Middle frontal gyrus (tissue), 1 donor: Measurements from ENCODE around the gene NEU3.
"Not testable (repeated sequence)": the region's sequence is repeated elsewhere in the genome, so short reads cannot be mapped to it uniquely, and the experiment has no call there.

Source experiments
- DNase-seq: peaks from one replicate; pipeline ENCODE4 v3.0.0-alpha.2; 2015; ENCODE audit warnings: low spot score; ENCODE audit errors: extremely low spot score

The NEU3 gene

GRCh38 chr11:75028724-75029123, 40.0 kb downstream of the NEU3 start:
- DNase-seq = no peak

DNA sequence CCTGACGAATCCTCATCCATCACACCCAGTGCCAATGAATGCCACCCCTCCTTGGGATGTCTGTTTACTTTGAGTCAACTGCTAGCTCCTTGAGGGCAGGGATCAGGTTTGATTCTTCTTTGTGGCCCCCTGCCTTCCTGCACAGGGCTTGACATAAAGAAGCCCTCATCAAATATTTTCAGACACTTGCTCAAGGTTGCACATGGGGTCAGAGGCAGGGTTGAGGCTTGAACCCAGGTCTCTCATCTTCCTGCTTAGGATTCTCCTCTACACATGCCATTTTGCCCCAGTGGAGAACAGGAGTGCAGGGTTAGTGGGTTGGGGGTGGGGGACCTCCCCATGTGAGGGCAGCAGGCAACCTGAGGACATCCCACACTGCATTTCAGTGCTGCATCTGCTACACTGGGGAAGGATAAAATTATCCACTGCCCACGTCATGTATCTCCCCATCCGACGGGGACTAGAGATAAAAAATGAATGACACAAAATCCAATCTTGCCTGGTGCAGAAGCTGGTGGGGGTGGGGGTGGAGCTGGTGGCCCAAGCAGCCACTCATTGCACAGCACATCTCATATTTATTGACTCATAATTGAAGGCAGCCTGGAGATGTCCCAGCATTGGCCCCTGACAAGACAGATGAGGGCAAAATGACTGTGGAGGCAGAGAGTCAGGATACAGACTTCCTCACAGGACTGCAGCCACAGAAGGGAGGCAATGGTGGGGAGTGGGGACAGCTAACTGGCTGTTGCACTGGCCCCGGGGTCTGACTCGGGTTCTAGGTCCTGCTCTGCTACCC, 41.3 kb downstream of the NEU3 start:
- no peak for DNase-seq

GRCh38 chr11:75031224-75031753, 42.6 kb downstream of the NEU3 start:
- DNase-seq = no peak

DNA sequence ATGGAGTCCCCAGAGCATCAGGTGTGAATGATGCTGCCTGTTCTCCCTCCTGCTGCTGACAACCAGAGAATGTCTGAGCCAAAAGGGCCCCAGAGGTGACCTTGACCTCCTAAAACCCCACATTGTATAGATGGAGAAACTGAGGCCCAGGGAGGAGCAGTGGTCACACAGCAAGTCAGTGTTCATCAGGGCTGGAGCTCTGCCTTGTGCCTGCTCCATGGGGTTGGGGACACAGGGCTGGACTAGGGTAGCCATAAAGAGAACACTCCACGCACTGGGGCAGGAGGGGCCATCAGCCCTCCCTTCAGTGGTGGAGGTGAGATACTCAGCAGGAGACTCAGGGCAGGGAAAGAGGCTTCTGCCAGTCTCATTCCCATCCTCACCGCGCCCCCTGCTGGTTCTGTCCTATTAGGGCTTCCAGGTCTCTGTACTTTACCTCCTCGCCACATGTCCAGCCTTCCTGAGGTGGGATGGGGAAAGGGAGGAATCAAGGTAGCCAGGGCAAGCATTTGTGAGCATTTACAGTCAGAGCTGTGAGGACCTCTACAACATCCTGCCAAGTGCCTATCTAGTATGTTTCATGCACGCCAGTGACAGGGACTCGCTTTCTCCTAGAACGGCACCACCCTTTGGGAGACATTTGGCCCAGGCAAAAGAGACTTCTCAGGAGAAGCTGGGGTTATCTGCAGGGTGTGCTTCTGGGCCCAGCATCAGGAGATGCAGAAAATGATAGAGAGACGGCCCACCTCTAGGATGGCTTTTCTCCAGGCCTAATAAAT, 43.2 kb downstream of the NEU3 start:
- DNase-seq = no peak

- DNase-seq = no peak
Observed at GRCh38 chr11:75032550-75032935, 43.8 kb downstream of the NEU3 start.

DNA sequence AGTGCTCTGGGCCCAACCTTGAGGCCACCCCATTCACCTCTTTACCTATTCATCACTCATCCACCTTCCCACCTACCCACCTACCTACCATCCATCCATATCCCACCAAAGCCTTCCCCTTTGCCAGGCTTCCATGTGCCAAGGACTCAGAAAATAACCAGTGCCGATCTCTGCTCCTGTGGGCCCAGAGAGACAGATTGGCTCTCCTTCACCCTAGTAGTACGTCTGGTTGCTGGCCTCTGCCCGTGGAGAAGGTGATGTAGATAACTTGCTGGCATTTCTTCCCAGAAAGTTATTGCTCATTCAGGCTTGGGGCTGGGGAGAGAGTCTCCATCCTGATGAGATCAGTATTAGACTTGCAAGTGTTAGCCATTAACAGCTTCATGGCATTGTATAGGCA, 45.2 kb downstream of the NEU3 start:
- no peak for DNase-seq

DNA sequence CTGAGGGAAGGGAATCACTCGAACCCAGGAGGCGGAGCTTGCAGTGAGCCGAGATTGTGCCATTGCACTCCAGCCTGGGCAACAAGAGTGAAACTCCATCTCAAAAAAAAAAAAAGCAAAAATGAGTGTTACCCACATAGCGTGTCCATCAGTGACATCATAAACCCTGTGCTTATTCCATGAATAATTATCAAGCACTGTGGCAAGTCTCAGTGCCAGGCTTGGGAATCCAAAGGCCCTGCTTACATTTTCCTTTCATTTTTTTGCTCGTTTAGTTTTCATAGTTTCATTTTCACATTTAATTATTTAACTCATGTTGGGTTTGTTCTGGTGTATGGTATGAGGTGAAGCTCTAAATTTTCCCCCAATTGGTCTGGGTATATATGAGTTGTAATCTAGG, 46.5 kb downstream of the NEU3 start:
- no peak for DNase-seq

DNA sequence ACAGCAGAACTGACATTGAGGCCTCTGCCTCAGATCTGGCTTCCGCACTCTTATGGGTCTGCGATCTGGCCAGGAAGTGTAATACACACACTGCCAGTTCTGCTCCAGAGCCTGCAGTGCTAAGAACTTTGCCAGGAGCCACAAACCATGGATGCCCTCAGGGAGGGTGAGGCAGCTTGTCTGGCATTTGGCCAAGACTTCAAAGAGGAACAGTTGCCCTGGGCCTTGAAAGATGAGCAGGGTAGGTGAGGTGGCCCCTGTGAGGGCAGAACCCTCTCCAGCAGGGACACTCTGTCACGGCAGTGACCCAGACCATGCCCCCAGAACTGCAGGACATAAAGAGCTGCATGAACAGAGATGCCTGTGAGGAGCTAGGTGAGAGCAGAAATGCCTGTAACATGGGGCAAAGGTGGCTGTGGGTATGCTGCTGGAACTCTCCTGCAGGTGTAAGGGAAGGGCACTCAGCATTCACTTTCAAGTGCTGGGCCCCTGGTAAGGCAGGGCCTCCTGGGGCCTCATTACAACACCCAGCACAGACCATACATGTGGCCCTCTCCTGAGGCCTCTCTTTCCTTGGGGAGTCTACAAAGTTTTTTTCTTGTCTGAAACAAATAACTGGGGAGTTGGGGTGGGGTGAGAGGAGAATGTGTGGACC, 47.3 kb downstream of the NEU3 start:
- DNase-seq = no peak

DNA sequence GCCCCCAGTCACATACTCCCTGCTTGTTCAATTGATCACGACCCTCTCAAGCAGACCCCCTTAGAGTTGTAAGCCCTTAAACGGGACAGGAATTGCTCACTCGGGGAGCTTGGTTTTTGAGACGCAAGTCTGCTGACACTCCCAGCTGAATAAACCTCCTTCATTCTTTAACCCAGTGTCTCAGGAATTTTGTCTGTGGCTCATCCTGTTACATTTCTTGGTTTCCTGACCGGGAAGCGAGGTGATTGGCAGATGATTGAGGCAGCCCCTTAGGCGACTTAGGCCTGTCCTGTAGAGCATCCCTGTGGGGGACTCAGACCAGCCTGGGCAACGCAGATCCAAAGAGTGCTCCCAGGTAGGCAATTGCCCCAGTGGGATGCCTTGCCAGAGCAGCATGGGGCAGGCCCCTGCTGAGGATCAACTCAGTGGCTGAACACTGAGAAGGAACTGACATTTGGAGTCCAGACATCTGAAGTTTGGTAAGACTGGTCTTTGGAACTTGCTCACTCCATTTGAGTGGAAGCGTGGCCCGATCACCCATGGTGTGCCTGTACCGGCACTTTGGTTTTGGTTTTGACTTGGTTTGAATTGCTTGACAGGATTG, 51.5 kb downstream of the NEU3 start:
- DNase-seq = no peak

GRCh38 chr11:75041263-75041662, 52.5 kb downstream of the NEU3 start:
- no peak for DNase-seq

DNA sequence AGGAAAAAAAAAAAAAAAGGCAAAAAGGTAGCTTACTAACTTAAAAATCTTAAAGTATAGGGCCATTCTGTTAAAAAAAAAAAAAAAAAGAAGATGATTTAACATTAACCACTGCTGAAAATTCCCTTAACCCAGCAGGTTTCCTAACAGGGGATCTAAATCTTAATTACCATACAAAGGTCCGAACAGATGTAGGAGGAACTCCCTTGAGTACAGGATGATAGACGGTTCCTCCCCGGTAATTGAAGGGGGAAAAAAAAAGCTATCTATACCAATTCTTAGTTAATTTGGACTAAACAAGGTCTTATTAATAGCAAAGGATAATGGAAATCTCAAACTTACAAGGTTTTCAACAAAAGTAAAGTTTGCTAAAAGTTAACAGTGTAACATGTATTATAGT, 53.1 kb downstream of the NEU3 start:
- DNase-seq = not testable (repeated sequence)

- DNase-seq = not testable (repeated sequence)
Observed at GRCh38 chr11:75044381-75045170, 55.8 kb downstream of the NEU3 start.

DNA sequence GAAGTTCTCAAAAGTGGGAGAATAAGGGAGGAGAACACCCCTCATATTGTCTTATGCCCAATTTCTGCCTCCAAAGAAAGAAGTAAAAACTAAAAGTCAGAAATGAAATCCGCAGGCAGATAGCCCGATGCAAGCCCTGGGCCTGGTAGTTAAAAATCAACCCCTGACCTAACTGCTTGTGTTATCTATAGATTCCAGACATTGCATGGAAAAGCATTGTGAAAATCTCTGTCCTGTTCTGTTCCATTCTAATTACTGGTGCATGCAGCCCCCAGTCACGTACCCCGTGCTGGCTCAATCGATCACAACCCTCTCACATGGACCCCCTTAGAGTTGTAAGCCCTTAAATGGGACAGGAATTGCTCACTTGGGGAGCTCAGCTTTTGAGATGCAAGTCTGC, 57.9 kb downstream of the NEU3 start:
- not testable (repeated sequence) for DNase-seq

DNA sequence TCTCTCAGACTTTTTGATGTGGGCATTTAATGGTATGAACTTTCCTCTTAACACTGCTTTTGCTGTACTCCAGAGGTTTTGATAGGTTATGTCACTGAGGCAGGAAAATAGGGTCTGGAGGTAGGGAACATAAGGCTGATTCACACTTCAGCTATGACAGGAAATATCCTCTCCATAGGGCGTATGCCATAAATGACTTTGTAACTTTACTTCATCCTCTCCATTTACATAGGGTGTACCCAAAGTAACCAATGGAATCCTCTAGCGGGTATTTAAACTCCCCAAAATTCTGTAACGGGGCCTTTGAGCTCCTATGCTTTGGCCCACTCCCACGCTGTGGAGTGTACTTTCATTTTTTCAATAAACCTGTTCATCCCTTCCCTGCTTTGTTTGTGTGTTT, 58.5 kb downstream of the NEU3 start:
- DNase-seq = no peak

DNA sequence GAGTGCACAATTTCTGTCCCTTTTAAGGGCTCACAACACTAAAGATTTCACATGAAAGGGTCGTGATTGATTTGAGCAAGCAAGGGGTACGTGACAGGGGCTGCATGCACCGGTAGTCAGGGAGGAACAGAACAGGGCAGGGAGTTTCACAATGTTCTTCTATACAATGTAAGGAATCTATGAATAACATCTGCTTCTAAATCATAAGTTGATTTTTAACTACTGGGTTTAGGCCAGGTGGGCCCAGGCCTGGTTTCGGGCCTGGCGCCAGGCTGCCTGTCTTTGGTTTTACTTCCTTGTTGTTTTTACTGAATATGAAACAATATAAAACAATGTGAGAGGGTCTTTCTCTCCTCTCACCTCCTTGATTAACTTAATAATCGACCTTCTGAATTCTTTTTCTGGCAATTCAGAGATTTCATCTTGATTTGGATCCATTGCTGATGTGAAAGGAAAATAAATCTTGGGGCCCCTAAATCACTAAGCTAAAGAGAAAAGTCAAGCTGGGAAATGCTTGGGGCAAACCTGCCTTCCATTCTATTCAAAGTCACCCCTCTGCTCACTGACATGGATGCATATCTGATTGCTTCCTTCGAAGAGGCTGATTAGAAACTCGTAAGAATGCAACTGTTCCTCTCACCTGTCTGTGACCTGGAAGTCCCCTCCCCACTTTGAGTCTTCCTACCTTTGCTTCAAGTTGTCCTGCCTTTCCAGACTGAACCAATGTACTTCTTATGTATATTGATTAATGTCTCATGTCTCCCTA, 61.0 kb downstream of the NEU3 start:
- not testable (repeated sequence) for DNase-seq

DNA sequence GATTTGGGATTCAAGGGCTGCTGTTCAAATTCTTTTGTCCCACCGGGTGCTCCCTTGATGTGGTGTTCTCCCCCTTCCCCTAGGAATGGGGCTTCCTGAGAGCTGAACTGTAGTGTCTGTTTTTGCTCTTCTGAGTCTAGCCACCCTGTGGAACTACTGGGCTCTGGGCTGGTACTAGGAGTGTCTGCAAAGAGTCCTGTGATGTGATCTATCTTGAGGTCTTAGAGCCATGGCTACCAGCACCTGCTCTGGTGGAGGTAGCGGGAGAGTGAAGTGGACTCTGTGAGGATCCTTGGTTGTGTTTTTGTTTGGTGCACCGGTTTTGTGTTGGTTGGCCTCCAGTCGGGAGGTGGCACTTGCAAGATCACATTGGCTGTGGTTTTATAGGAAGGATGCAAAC, 61.8 kb downstream of the NEU3 start:
- no peak for DNase-seq

DNA sequence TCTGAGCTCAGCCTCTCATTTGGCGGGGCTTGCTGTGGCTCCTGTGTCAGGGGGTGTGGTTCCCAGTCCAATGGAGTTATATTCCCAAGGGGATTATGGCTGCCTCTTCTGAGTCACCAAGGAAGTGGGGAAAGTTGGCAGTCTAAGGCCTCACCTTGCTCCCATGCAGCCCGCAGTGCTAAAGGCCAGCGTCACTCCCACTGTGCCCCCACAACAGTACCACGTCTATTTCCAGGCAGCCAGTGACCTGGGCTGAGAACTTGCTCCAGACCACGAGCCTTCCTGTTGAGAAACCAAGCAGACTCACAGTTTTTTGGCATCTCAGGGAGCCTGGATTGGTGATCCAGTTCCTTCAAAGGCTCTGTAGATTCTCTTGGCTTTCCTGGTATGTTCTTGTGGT, 62.3 kb downstream of the NEU3 start:
- DNase-seq = no peak

- DNase-seq = no peak
Observed at GRCh38 chr11:75052457-75052856, 63.7 kb downstream of the NEU3 start.

GRCh38 chr11:75055511-75055910, 66.8 kb downstream of the NEU3 start:
- DNase-seq = no peak

DNA sequence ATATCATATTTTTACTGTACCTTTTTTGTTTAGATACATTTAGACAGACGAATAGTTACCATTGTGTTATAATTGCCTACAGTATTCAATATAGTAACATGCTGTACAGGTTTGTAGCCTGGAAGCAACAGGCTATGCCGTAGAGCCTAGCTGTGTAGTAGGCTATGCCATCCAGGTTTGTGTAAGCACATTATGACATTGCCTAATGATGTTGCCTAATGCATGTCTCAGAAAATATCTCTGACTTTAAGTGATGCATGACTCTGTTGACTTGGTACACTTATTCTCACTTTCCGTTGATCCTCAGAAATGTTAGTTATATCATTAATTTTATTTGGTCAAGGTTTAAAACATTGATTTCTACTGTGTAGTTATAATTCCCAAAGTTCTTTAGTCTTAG, 68.1 kb downstream of the NEU3 start:
- DNase-seq = no peak
